ENCODE data around the gene DMRT3.

DNA sequence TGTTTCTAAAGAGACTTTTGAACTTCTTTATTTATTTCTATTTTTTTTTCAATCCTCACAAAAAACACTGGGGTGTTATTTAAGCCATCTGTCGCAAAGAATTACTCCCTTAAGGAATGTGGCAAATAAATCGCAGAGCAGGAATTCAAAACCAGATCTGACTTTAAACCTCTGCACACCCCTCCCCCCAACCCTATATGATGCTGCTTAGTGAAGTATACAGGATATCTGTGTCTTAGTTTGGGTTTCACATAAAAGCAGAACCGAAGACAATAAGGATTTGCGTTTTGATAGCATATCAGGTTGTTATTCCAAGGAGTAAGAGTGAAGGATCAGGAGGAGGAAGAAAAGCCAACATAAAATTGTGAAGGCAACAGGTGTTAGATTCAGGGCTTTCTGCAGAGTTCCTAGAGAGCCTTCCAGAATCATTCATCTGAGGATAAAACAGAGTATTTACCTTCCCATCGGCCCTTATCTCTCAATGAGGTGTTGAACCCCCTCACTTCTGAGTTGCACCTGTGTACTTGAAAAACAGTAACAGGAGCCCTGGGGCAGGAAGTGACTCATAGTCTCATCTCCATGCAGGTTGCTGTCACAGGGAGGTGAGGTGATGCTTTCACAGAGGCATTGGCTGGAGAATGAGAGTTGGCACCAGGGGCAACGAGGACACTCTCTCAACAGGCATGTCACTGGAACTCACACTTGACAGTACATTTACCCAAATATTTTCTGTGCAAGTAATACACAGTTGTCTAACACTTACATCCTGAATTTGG, 33.5 kb upstream of the DMRT3 start:
- TF ChIP-seq EP300 (IDR thresholded peaks at IDR 0.05): no peak
- TF ChIP-seq, protein P1, sequence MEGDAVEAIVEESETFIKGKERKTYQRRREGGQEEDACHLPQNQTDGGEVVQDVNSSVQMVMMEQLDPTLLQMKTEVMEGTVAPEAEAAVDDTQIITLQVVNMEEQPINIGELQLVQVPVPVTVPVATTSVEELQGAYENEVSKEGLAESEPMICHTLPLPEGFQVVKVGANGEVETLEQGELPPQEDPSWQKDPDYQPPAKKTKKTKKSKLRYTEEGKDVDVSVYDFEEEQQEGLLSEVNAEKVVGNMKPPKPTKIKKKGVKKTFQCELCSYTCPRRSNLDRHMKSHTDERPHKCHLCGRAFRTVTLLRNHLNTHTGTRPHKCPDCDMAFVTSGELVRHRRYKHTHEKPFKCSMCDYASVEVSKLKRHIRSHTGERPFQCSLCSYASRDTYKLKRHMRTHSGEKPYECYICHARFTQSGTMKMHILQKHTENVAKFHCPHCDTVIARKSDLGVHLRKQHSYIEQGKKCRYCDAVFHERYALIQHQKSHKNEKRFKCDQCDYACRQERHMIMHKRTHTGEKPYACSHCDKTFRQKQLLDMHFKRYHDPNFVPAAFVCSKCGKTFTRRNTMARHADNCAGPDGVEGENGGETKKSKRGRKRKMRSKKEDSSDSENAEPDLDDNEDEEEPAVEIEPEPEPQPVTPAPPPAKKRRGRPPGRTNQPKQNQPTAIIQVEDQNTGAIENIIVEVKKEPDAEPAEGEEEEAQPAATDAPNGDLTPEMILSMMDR (IDR thresholded peaks at IDR 0.05): no peak
